HG02885 (cell line): Measurements from ENCODE around the gene GRIN3A.
"Not testable (repeated sequence)": the region's sequence is repeated elsewhere in the genome, so short reads cannot be mapped to it uniquely, and the experiment has no call there.

ENCODE experiments used
- ATAC-seq: cut with Tn5 transposase; IDR thresholded peaks from one replicate; pipeline ENCODE4 v1.9.1; 2021; ENCODE audit warnings: mild to moderate bottlenecking; ENCODE audit not compliant: unreplicated experiment, poor library complexity

GRIN3A gene

DNA sequence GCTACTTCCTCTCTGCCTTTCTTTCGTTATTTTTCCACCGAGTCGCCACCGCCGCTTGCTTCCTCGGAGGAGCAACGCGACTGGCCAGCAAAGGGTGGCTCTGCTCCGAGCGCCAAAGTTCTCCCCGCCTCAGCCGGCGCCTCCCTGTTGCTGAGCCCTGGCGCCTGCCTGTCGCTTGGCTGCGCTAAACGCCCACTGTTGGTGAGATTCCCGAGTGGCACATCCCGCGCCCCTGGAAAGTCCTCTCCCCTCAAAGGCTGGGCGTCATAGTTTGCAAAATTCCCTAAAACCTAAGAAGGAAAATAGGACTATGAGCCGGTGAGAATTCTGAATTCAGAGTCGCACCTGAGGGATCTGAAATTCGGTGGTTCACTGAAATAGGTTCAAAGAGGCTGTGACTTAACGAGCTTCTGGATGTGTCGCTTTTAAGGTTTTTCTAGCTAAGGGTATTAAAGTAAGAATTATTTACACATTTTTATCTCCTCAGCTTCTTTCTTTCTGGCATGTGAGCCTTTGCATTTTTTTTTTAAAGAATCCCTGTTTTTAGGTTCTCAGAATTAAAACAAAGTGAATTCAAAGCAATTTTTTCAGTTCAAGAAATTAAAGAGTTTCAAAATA, at the start of gene GRIN3A:
TSS of gene GRIN3A (minus strand) at position 82 of the 618 bp plus-strand sequence. CDS start 668 bp downstream, outside the sequence.
- ATAC-seq: no peak

DNA sequence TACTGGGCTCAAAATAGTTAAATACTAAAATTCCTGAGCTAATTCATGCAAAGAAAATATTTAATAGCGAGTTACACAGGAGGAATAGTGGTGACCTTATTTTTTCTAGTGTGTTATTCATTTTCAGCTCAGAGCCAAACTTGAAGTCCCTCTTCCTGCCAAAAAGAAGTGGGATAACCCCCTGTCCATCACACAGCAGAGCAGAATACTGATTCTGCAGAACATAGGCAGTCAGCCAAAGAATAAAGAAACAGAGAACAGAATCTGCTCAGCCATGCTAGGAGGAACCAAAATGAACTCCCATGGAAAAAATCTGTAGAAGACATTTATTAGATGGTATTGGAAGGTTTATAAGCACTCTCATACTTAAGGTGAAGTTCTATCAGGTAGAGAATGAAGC, 49.4 kb upstream of the GRIN3A start:
- no peak for ATAC-seq

DNA sequence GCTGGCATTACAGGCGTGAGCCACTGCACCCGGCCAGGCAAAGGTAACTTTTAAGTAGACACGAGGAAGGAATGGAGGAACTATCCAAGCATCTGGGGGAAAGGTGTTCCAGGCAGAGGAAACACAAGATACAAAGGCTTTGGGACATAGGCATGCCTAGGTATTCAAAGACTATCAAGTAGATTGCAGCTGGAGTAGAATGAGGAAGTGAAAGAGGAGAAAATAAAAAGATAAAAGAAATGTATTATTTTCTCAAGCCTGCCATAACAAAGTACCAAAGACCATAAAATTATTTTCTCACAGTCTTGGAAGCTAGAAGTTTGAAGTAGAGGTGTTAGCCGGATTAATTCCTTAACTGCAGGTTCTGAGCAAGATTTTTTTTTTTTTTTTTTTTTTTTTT, 39.9 kb upstream of the GRIN3A start:
- ATAC-seq: no peak

DNA sequence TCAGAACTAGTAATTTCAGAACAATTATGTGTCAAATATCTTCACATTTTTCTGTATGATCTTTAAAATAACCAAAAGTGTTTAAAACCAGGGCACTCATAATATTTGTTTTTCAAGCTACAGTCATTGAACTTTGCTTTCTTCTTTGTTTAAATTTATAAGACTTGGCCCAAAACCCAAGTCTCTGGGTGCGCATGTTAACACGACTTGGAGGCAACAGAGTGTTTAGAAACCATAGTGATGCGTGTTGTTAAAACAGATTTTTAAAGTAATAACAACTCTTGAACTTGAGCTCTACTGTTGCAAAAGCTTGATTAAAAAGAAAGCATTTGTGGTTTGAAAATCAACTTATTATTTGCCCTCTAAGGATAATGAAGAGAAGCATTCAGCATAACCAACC, 26.0 kb upstream of the GRIN3A start:
- ATAC-seq: no peak

DNA sequence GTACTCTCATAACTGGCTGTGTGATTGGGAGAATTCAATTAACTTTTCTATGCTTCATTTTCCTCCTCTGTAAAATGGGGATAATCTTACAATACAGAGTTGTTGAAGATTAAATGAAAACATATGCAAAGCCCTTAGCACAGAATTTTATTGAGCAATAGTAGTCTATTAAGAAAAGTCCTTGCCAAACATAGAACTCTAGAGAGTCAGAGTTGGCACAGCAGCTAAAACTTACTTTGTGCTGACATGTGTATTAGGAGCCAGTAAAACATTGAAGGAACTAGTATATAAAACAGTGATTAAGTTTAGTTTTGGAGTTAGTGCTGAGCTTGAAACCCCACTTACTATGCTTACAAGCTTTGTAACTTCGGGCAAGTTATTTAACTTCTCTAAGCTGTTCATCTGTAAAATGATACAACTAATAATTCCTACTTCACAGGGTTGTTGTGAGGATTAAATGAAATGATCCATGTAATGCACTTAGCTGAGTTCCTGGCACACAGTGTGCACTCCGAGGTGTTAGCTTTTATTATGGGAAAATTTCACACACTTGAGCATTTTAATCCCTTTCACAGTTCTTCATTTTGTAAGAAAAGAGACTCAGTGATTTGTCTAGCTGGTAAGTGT, 20.0 kb upstream of the GRIN3A start:
- ATAC-seq: no peak

DNA sequence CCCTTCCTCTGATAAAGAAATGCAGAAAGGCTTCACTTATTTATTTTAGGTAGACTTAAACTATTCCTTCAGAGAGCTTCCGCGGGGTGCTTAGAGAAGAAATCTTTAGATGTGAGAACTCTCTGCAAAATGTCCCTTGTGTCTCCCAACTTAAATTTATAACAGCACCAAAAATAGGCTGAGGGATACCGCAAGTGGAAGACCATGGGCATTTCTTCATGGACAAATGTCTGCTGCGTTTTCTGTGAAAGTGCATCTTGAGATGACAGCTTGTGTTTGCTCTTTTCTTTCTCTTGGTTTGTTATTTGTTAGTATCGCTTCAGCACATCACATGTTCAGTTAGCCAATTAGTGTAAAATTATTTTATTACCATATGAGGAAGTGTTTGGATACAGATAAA, 15.3 kb upstream of the GRIN3A start:
- ATAC-seq: no peak

DNA sequence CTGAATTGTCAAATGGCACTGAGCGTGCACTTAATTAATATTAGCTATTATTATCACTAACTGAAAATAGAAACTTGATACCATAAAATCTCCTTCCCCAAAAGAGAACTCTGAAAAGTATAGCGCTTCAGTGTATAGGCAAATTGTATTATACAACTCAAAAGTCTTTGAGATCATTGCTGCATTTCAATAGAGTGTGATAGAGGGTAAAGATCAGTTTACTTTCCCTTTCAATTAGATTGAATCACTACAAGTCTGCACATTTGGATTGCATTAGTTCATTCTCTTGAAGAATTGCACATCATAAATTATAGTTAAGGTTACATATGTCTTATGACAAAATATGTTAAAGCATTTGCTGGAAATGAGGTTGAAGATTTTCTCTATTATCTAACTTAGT, 13.4 kb upstream of the GRIN3A start:
- ATAC-seq: no peak

DNA sequence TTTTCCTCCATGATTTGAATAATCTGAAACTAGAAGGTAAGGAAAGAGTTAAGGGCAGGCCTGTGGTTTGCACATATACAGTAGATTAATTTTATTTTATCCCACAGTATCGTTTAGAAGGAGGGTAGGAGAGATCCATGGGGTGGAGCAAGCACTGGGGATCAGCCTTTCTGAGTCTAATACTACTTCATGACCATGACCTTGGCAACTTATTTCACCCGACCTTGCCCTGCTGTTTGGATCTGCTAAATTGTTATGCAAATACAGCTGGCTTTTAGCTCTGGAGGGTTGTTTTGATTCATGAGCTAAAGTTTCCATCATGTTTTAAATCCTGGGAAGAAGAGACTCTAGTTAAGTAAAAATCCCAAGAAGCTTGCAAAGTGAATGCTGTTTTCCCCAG, 864 bp upstream of the GRIN3A start:
- ATAC-seq: no peak

DNA sequence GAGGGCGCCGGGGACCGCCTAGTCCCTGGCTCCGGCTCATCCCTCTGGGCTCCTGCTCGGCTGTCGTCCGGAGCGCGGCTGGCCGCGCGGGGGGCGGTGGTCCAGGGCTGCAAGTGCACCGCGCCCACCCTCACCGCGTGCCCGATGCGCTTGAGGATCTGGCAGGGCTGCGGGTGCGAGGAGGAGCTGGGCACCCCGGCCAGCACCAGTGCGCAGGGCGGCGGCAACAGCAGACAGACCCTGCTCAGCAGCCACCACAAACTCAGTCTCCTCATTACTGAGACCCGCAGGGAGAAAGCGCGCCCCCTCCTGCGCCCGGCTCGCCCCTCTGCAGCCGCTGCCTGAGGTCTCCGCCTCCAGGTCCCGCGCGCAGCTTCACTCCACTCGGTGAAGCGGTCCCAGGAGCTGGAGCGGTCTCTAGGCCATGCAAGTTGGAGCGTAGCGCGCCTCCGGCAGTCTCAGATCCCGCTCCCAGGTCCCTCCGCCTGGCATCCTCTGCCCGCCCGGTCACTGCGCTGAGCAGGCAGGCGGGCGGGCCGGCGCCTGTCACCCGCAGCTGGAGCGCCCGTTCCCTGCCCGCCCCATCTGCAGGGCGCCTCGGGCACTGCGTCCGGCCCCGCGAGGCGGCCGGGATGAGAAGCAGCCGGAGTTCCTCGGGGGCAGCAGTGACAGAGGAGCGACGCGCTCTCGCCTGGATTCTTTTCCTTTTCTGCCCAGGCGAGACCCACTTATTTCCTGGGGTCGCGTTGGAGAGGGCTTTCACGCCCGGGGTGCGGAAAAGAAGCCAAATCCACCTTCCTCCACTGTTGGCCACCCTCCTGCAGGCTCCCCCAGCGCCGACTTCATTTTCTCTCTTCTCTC, 512 bp downstream of the GRIN3A start:
- ATAC-seq: no peak

DNA sequence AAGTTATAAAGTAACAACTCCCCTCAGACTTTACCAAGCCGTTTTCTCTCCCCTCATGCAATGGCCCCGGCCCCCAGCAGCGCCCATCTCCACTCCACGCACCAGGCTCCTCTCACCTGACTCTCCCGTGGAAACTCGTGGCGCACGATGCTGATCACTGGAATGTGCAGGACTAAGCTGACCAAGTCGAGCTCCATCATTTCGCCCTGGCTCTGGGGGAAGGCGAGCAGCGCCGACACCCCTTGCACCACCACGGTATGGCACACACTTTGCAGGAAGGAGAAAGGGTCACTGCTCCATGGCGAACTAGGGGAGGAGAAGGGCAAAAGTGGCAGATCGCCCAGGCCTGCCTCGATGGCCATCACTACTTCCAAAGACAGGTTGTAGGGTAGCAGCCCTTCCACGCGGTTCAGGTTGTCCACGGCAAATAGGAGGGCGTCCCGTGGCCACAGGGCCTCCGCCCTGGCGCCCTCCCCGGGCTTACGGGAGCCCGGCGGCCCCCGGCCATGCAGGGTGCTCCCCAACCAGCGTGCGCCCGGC, 1.2 kb downstream of the GRIN3A start:
- ATAC-seq: no peak

DNA sequence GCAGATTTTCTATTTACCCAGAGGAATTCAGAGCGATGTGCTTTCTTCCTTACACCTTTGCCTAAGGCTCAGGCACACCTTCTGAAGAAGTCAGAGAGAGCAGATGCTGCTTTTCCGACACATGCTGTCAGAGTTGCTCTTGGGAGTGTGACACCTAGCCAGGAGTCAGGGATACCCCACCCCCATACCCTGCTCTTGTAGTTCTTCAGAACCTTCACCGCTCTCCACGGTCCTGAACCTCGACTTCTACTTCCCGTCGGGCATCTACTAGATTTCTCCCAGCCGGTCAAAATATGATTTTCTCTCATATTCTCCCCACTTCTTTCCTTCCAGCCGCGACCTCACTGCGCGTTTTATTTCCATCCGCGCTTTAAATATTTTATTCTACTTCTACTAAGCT, 1.7 kb downstream of the GRIN3A start:
- ATAC-seq: no peak

DNA sequence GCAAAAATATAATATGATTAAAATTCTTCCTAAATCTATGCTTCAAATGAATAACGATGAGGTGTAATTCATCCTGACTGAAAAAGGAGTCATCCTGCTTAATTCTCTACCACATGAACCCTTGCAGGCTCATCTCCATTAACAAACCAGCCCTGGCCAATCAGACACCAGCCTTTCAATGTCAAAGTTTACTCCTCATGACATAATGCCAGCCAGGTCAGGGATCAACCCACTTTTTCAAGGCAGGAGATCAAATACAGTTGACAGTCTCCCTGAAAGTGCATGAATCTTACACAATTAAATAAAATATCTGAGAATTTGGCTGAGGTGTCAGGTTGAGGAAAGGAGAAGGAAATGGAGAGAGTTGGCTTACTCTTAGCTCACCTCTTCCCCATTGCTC, 7.0 kb downstream of the GRIN3A start:
- ATAC-seq: no peak

DNA sequence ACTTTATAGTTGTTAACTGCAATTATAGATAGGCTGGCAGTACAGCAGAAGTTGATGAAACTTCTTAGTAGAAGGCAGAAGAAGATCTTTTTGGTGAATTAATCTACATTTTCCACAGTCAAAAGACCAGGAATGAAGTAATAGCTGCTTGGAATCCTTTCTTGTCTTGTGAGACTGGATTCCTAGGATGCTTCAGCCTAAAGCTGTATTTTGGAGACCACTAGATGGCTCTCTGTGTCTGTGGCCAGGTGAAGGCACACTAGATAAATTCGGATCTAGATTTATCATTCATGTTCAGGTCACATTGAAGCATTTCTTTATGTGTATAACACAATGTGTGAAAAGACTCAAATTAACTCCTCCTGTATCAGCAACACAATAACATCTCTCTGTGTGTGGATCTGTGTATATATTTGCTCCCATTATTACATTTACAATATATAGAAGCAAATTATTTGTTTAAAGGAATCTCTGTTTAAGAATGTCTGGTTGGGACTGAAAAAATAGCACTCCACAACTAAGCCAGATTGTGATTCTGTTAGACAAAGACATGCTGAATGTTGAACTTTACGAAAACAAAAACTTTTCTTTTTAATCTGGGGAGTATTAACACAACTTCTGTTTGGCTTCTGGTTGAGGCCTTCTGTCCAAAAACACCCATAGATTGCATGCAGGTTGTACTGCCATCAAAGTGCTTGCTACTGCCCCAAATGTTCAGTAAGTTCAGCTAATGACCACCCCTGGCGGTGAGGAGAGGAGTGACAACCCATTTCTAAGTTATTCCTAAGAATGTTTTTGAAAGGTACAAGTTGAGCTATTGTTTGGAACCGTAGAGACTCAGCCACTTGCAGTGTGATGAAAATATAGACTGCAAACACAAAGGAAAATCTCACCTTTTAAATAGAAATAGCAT, 10.6 kb downstream of the GRIN3A start:
- ATAC-seq: peak; percentile 97

DNA sequence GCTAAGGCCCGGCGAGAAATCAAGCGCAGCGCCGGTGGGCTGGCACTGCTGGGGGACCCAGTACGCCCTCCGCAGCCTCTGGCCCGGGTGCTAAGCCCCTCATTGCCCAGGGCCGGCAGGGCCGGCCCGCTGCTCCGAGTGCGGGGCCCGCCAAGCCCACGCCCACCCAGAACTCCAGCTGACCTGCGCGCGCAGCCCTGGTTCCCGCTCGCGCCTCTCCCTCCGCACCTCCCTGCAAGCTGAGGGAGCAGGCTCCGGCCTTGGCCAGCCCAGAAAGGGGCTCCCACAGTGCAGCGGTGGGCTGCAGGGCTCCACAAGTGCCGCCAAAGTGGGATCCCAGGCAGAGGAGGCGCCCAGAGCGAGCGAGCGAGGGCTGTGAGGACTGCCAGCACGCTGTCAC, 14.2 kb downstream of the GRIN3A start:
- not testable (repeated sequence) for ATAC-seq

DNA sequence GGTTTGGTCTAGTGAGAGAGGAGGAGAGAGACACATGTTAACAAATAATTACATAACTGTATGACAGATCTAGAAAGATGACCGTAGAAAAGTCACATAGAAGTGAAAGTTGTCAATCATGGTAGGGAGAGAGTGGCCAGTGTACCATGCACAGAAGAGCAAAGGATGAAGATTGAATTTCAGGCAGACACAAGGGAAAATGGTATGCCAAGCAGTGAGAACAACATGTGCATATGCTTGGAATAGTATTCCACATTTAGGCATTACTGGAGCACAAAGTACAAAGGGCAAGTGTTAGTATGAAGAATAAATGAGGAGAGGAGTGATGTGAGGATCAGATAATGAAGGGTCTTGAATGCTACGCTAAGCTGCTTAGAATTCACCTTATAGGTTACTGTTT, 20.3 kb downstream of the GRIN3A start:
- ATAC-seq: no peak

DNA sequence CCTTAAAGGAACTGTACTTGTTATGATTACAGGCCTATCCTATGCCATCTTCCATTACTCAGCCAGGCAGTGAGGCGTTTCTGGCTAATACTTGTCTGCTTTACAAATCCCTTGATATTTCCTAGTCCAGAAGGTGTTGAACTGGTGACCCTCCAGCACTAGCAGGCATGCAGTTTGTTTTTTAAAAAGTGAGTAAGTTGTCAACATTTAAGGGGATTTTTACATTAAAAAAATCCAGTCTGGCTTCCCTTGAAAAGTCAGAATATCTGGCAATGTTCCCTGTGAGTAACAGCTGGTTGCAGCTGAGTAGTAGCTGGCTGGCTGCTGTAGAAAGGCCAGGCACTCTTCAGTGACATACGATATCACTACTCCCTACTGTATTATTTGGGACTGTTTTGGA, 21.8 kb downstream of the GRIN3A start:
- no peak for ATAC-seq

DNA sequence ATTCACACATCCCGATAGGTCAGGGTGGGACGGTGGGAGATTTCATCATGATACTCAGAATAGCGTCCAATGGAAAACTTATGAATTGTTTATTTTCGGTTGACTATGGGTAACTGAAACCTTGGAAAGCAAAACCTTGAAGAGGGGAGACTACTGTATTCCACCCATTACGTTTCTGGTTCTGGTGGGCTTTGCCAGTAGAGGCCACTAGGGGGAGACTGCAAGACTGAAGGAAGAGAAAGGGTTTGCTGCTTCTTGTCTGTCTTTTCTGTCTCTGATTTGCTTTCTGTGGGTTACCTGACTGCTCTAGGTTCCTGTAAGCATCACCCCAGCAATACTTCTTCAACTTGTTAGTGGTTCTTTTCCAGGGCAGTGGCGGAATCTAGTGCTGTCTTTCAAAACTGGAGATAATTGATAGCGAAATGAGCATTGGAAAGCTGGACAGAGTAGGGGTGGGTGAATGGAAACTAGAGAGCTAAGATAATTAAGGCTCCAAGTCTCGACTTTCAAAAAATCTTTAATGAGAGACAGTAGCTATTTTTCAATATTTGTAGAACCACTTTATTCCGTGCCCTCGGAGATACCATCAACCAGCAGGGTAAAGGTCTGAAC, 27.0 kb downstream of the GRIN3A start:
- peak; percentile 87 for ATAC-seq

DNA sequence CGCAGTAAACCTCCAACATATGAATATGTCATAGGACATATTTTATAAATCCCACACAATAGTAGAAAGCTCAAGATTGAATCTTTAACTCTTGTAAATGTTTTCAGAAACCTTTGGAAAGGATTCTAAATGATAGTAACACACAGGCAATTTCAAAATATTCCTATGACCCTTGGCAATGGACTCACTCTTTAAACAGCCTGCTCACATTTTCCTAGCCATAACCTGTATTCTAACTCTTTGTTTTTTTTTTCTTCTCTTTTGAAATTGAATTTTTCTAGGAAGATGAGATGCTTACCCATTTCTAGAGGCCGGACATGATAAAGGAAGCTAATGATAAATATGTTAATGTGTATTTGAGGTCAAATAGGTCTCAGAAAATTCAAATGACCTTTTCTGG, 29.6 kb downstream of the GRIN3A start:
- no peak for ATAC-seq

DNA sequence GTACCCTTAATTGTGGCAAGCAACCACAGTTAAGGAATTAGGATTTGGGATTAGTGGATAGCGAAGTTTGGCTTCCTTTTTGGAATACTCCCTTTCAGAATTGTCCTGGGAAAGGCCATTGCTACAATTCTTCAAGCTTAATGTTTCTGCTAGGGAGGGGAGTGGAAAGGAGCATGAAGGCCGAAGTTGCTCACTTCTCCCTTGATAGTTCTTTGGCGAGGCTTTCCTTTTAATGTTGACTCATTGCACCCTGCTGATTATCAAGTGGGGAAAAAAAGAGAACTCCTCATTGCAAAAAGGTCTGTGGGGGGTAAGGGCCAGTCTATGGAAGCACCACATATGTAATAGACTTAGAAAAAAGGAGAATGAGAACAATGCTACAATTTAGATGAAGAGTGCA, 30.7 kb downstream of the GRIN3A start:
- no peak for ATAC-seq

DNA sequence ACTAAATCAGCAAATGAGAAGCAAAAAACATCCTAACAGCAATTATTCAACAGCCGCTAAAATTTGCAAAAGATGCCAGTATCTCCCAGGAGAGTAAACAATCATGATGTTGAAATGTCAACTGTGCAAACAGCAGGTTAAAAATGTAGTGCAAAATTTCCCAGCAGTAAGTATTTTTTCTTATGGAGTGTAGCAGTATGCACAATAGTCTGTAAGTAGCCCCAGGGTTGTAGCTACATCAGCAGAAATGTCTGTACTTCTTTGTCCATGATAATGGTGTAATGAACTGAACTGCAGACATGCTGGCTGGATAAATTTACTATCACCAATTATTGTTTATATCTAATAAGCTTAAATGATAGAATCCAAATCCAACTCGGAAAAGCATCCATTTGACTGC, 31.4 kb downstream of the GRIN3A start:
- ATAC-seq: no peak
